ENCODE results near the gene PSMD11. TPM values are rescaled to one million over a fixed set of nuclear protein-coding genes. Genes with fewer than 3 reads are reported as not detected.

PSMD11 gene
- polyA plus RNA-seq, 1 experiment = 71.6 TPM

- ChIA-PET CTCF (interaction anchor here (0.6 to 1.5 kb wide), 3 partner anchors 9 to 36 kb away, joined by 3 read pairs; no protein-coding TSS in a partner anchor), POLR2A (no interaction called here)
- H3K4me3 ChIP-seq (ENCODE audit: low read depth, low read length) = peak overlapping the region; percentile 50
- H3K36me3 ChIP-seq (ENCODE audit: control insufficient read depth, insufficient read depth, low read length) = no peaks in the 10 kb centered on the region
- no peak for TF ChIP-seq CTCF (IDR thresholded peaks at IDR 0.05; ENCODE audit: insufficient read depth, low read depth, low read length)
- H3K27me3 ChIP-seq (ENCODE audit: control insufficient read depth, insufficient read depth, low read length) = no peaks in the 10 kb centered on the region
- peak; percentile 18 for DNase-seq (ENCODE audit: low read depth)
Observed at GRCh38 chr17:32519228-32520103, 75.2 kb downstream of the PSMD11 start.

GRCh38 chr17:32520104-32520701, 75.9 kb downstream of the PSMD11 start:
- no peak for DNase-seq (ENCODE audit: low read depth)
- Histone ChIP-seq H3K4me3 (ENCODE audit: low read depth, low read length) (no peak overlapping the region), H3K27me3 (ENCODE audit: control insufficient read depth, insufficient read depth, low read length) (no peaks in the 10 kb centered on the region), H3K36me3 (ENCODE audit: control insufficient read depth, insufficient read depth, low read length) (no peaks in the 10 kb centered on the region)
- CTCF ChIA-PET = interaction anchor here (0.7 to 1.5 kb wide), 2 partner anchors 10 to 14 kb away, joined by 3 read pairs; no protein-coding TSS in a partner anchor
- POLR2A ChIA-PET = no interaction called here
- no peak for TF ChIP-seq CTCF (IDR thresholded peaks at IDR 0.05; ENCODE audit: insufficient read depth, low read depth, low read length)

GRCh38 chr17:32520737-32521404, 76.6 kb downstream of the PSMD11 start:
- CTCF ChIA-PET = interaction anchor here (1.5 kb wide), 1 partner anchor 10 kb away, joined by 3 read pairs; no protein-coding TSS in a partner anchor
- no peaks in the 10 kb centered on the region; the same call in 1 of the 2 replicates for H3K27me3 ChIP-seq (ENCODE audit: control insufficient read depth, insufficient read depth, low read length)
- no peaks in the 10 kb centered on the region for H3K36me3 ChIP-seq (ENCODE audit: control insufficient read depth, insufficient read depth, low read length)
- DNase-seq (ENCODE audit: low read depth) = no peak
- POLR2A ChIA-PET = no interaction called here
- H3K4me3 ChIP-seq (ENCODE audit: low read depth, low read length) = no peak overlapping the region
- TF ChIP-seq CTCF (IDR thresholded peaks at IDR 0.05; ENCODE audit: insufficient read depth, low read depth, low read length) = no peak

GRCh38 chr17:32523017-32523680, 78.8 kb downstream of the PSMD11 start:
- POLR2A ChIA-PET = no interaction called here
- Histone ChIP-seq H3K36me3 (ENCODE audit: control insufficient read depth, insufficient read depth, low read length) (no peaks in the 10 kb centered on the region), H3K4me3 (ENCODE audit: low read depth, low read length) (no peak overlapping the region), H3K27me3 (ENCODE audit: control insufficient read depth, insufficient read depth, low read length) (no peaks in the 10 kb centered on the region; the same call in 1 of the 2 replicates)
- TF ChIP-seq CTCF (IDR thresholded peaks at IDR 0.05; ENCODE audit: insufficient read depth, low read depth, low read length) = no peak
- no peak for DNase-seq (ENCODE audit: low read depth)
- CTCF ChIA-PET = no interaction called here
